HepG2 (cell line): ENCODE measurements around the gene TMEFF1. TPM values are rescaled to one million over a fixed set of nuclear protein-coding genes. Genes with fewer than 3 reads are reported as not detected.

Experiments
- AKNA ChIP-seq: sonication (generic); formaldehyde crosslinking; IDR thresholded peaks from 2 replicates; pipeline ENCODE4 v1.4.0; 2020; ENCODE audit warnings: missing genetic modification reagents, borderline replicate concordance
- SUZ12 ChIP-seq: fragments of 150-350 bp; IDR thresholded peaks from 2 replicates; pipeline ENCODE4 v1.6.1; 2014; ENCODE audit warnings: low read depth, low read length
- ZBTB40 ChIP-seq, 2 experiments: fragments of 450-650 bp in 1 of 2; sonication (generic) in 1 of 2; formaldehyde crosslinking in 1 of 2; IDR thresholded peaks; 2 replicates each; pipeline versions ENCODE4 v1.6.1 to v1.8.0; 2016 to 2022; ENCODE audit warnings: antibody characterized with exemption in 1 of 2, mild to moderate bottlenecking in 1 of 2, missing genetic modification reagents in 1 of 2
- ZBTB46 ChIP-seq: sonication (generic); formaldehyde crosslinking; IDR thresholded peaks from 2 replicates; pipeline ENCODE4 v1.4.0; 2020; ENCODE audit warnings: mild to moderate bottlenecking, missing genetic modification reagents, borderline replicate concordance
- polyA plus RNA-seq, 8 experiments: library from polyadenylated mRNA; depleted of rRNA in 3 of 8; stranded (reverse) in 7 of 8; unstranded in 1 of 8; fragments of >200 nt; fragmentation: Illumina TruSeq in 4 of 8; extraction: Trizol in 4 of 8; gene quantifications; 2 replicates each; pipeline versions ENCODE4 v1.2.1 to v1.2.3, GENCODE V29; 2011 to 2016; ENCODE audit warnings: low read depth in 4 of 8, missing spikeins in 1 of 8, mixed read lengths in 1 of 8; ENCODE audit not compliant: insufficient read depth in 1 of 8
- total RNA-seq, 5 experiments: library from RNA; depleted of rRNA; stranded (reverse); fragments of >200 nt; fragmentation: Illumina TruSeq; extraction: Trizol; gene quantifications; 2 replicates each; pipeline ENCODE4 v1.2.3, GENCODE V29; 2016; ENCODE audit warnings: low read depth in 1 of 5
- TF ChIP-seq, protein P1 (sequence below): sonication (generic); formaldehyde crosslinking; IDR thresholded peaks from 2 replicates; pipeline ENCODE4 v1.5.0; 2020; ENCODE audit warnings: missing genetic modification reagents

Gene TMEFF1
- total and polyA plus RNA-seq, 2 of the 13 experiments (the other 11 are each of a cell fraction or from before 2014, with no cell fraction given) = 0.87 to 1.9 TPM

- no peak for TF ChIP-seq AKNA (CRISPR knock-in tag)
- no peak for TF ChIP-seq ZBTB40 (IDR thresholded peaks at IDR 0.05)
- TF ChIP-seq ZBTB40 (CRISPR knock-in tag; IDR thresholded peaks at IDR 0.05) = no peak
- no peak for TF ChIP-seq SUZ12
- TF ChIP-seq ZBTB46 (CRISPR knock-in tag) = no peak
- TF ChIP-seq, protein P1, sequence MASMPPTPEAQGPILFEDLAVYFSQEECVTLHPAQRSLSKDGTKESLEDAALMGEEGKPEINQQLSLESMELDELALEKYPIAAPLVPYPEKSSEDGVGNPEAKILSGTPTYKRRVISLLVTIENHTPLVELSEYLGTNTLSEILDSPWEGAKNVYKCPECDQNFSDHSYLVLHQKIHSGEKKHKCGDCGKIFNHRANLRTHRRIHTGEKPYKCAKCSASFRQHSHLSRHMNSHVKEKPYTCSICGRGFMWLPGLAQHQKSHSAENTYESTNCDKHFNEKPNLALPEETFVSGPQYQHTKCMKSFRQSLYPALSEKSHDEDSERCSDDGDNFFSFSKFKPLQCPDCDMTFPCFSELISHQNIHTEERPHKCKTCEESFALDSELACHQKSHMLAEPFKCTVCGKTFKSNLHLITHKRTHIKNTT (CRISPR knock-in tag) = no peak
These were observed 28.9 kb upstream of the TMEFF1 start (continued) for GRCh38 chr9:100443781-100444768.
